Peyer's patch (tissue), 4 donors: Measurements from ENCODE around the gene CPLX4. TPM values are rescaled to one million over a fixed set of nuclear protein-coding genes. Genes with fewer than 3 reads are reported as not detected.

ENCODE experiments used
- DNase-seq, 3 donors: peaks; one replicate each; pipeline ENCODE4 v3.0.0-alpha.2; 2017 to 2019
- H3K27ac ChIP-seq, 4 donors: fragments of 200-600 bp; sonication (generic); one replicate each; pipeline ENCODE4 v1.5.1; 2016 to 2019
- H3K27me3 ChIP-seq, 2 donors: fragments of 200-600 bp; sonication (generic); one replicate each; pipeline ENCODE4 v1.5.1; 2019
- H3K36me3 ChIP-seq, 3 donors: fragments of 200-600 bp; sonication (generic); one replicate each; pipeline ENCODE4 v1.5.1; 2016 to 2019
- H3K4me1 ChIP-seq, 4 donors: fragments of 200-600 bp; sonication (generic); one replicate each; pipeline ENCODE4 v1.5.1; 2016 to 2019
- H3K4me3 ChIP-seq, 4 donors: fragments of 200-600 bp; sonication (generic); 1 replicate in 3 of 4; 2 replicates in 1 of 4; pipeline ENCODE4 v1.5.1; 2016 to 2019; ENCODE audit warnings: mild to moderate bottlenecking in 1 of 4
- H3K9me3 ChIP-seq, 4 donors: fragments of 200-600 bp; sonication (generic); one replicate each; pipeline ENCODE4 v1.5.1; 2016 to 2019; ENCODE audit warnings: mild to moderate bottlenecking in 1 of 4
- CTCF ChIP-seq, 6 experiments: fragments of 450-650 bp in 4 of 6; fragments of 200-600 bp in 2 of 6; sonication (generic) in 1 of 6; IDR thresholded peaks; one replicate each; pipeline ENCODE4 v1.5.1; 2017 to 2019; ENCODE audit warnings: antibody characterized with exemption in 6 of 6, mild to moderate bottlenecking in 3 of 6, moderate library complexity in 1 of 6
- POLR2A ChIP-seq, 2 donors: fragments of 450-650 bp; IDR thresholded peaks; one replicate each; pipeline ENCODE4 v1.5.1; 2017; ENCODE audit warnings: antibody characterized with exemption in 2 of 2, mild to moderate bottlenecking in 2 of 2, moderate library complexity in 2 of 2
- total RNA-seq, 4 donors: library from RNA; depleted of rRNA; stranded (reverse); fragments of >200 nt; gene quantifications; one replicate each; pipeline ENCODE4 v1.1.0, GENCODE V29; 2016

The CPLX4 gene
- not detected for total RNA-seq

DNA sequence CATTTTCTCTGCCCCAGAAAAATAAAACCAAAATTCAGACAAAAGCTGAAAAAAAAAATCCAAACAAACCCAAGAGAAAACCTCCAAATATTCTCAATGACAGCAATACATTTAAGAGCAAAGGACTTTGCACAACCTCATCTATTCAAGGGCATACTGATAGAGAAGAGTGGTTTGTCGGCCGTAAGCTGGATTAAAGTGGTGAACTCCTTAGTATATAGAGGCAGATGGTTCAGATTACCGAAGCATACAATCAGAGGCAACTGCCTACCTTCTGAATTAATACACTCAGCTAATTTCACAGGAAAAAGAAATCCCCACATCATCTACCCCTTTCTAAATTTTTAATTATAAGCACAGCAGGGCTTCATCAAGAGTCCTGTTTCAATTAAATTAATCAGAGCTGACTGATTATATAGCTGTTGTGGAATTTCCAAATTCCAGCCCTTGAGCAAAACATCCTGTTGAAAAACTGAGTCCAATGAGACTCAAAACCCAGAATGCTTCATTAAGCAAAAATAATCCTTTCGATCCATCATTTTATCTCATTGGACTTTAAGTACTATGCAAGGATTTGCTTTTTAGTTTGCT lies at the start of gene CPLX4:
Gene CPLX4, minus strand, starts transcription at position 190 of the 591 bp plus-strand sequence. Its CDS starts 187 bp downstream, at position 3.
- no peaks in the 10 kb centered on the region for H3K4me1 ChIP-seq
- DNase-seq: no peak
- no peak for TF ChIP-seq CTCF (IDR thresholded peaks at IDR 0.05)
- TF ChIP-seq POLR2A (IDR thresholded peaks at IDR 0.05): no peak
- H3K27ac ChIP-seq: no peak within 1 kb of the TSS
- no peak within 1 kb of the TSS for H3K4me3 ChIP-seq
- H3K36me3 ChIP-seq: no peaks in the 10 kb centered on the region
- no peaks in the 10 kb centered on the region for H3K27me3 ChIP-seq
- no peaks in the 10 kb centered on the region for H3K9me3 ChIP-seq

DNA sequence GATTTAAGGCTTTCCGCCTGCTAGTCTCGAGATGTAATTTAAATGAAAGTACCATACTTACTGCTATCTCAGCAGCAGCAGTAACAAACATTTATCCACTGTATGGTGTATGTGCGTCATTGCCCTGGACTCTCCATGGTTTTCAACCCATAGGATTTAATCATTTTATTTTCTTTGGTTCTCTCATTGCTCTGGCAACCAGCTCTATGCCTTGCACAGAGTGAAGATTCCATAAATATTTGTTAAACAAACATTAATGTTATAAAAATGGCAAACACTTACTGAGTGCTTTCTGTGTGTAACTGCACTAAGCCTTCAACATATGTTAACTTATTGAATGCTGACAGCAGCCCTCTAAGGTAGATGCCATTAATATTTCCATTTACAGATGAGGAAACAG lies 41.9 kb upstream of the CPLX4 start:
- Histone ChIP-seq H3K27me3 (no peaks in the 10 kb centered on the region), H3K27ac (no peak overlapping the region), H3K4me3 (no peak overlapping the region), H3K4me1 (peaks cover 0 to 20% (median 4%) of the 10 kb centered on the region in 4 donors), H3K9me3 (no peaks in the 10 kb centered on the region), H3K36me3 (peaks cover 0 to 2% (median 0%) of the 10 kb centered on the region in 3 donors)
- DNase-seq: no peak
- no peak for TF ChIP-seq POLR2A (IDR thresholded peaks at IDR 0.05)
- no peak for TF ChIP-seq CTCF (IDR thresholded peaks at IDR 0.05)

GRCh38 chr18:59359576-59359952 lies 41.1 kb upstream of the CPLX4 start:
- peaks cover 0 to 10% (median 0%) of the 10 kb centered on the region in 3 donors for H3K36me3 ChIP-seq
- peak overlapping the region; percentile 75 to 93 (median 88) for H3K27ac ChIP-seq
- peak overlapping the region; percentile 70 to 99 (median 88) for H3K4me3 ChIP-seq
- H3K9me3 ChIP-seq: no peaks in the 10 kb centered on the region
- no peaks in the 10 kb centered on the region for H3K27me3 ChIP-seq
- no peak for DNase-seq
- TF ChIP-seq POLR2A (IDR thresholded peaks at IDR 0.05) (no peak), CTCF (IDR thresholded peaks at IDR 0.05) (no peak)
- peaks cover 0 to 20% (median 4%) of the 10 kb centered on the region in 4 donors for H3K4me1 ChIP-seq

GRCh38 chr18:59358712-59359575 lies 40.5 kb upstream of the CPLX4 start, which contains the start of gene LMAN1:
TSS of gene LMAN1 (minus strand) at chr18:59359265. CDS start at chr18:59359244, 21 bp downstream.
- Histone ChIP-seq H3K4me1 (peaks cover 0 to 20% (median 4%) of the 10 kb centered on the region in 4 donors), H3K27me3 (no peaks in the 10 kb centered on the region)
- DNase-seq: peak; percentile 94 to 98 (median 96)

DNA sequence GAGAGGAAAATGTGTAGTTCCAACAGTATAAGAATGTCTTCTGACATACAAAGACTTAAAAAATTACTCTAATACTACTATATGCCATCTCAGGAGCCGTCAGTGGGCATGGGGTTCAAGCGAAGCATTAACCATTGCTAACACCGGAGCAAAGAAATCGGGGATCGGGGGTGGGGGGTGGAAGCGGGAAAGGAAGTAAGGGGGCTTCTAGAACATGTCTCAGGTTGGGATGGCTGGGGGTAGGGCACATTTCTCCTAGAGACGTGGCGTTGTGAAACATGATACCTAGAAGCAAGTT lies 39.9 kb upstream of the CPLX4 start:
- H3K27me3 ChIP-seq: no peaks in the 10 kb centered on the region
- H3K4me3 ChIP-seq: peak overlapping the region; percentile 70 to 99 (median 88)
- H3K36me3 ChIP-seq: peaks cover 0 to 22% (median 0%) of the 10 kb centered on the region in 3 donors
- no peaks in the 10 kb centered on the region for H3K9me3 ChIP-seq
- TF ChIP-seq CTCF (IDR thresholded peaks at IDR 0.05) (no peak), POLR2A (IDR thresholded peaks at IDR 0.05) (no peak)
- peak in 2 of 3 donors; percentile 17 to 52 for DNase-seq
- peak overlapping the region; percentile 75 to 93 (median 88) for H3K27ac ChIP-seq
- H3K4me1 ChIP-seq: peaks cover 0 to 20% (median 4%) of the 10 kb centered on the region in 4 donors

More at GRCh38 chr18:59358712-59359575, 40.5 kb upstream of the CPLX4 start, which contains the start of gene LMAN1:
- H3K4me3 ChIP-seq: peak within 1 kb of the TSS; percentile 70 to 99 (median 88)
- H3K27ac ChIP-seq: peak within 1 kb of the TSS; percentile 75 to 93 (median 88)
- TF ChIP-seq CTCF (IDR thresholded peaks at IDR 0.05) (no peak), POLR2A (IDR thresholded peaks at IDR 0.05) (no peak)
- H3K9me3 ChIP-seq: no peaks in the 10 kb centered on the region
- H3K36me3 ChIP-seq: peaks cover 0 to 16% (median 0%) of the 10 kb centered on the region in 3 donors
